K562 (cell line): ENCODE measurements around the gene EPN3. TPM values are rescaled to one million over a fixed set of nuclear protein-coding genes. Genes with fewer than 3 reads are reported as not detected.
A peak's percentile ranks its signal among the peaks of the same experiment; 100 is the strongest.

Experiments
- ARID1B ChIP-seq: fragments of 450-650 bp; IDR thresholded peaks from 2 replicates; pipeline ENCODE4 v1.6.1; 2016; ENCODE audit warnings: antibody characterized with exemption, mild to moderate bottlenecking, inconsistent platforms
- BRCA1 ChIP-seq, 2 experiments: fragments of 450-650 bp in 1 of 2; sonication (generic) in 1 of 2; formaldehyde crosslinking in 1 of 2; IDR thresholded peaks; 2 replicates each; pipeline versions ENCODE4 v1.5.0 to v1.6.1; 2017 to 2020; ENCODE audit warnings: mild to moderate bottlenecking in 1 of 2, missing genetic modification reagents in 1 of 2
- DACH1 ChIP-seq: fragments of 450-650 bp; IDR thresholded peaks from 2 replicates; pipeline ENCODE4 v1.6.1; 2018; ENCODE audit not compliant: partially characterized antibody
- E2F8 ChIP-seq: fragments of 450-650 bp; IDR thresholded peaks from 2 replicates; pipeline ENCODE4 v1.7.1; 2018; ENCODE audit warnings: mild to moderate bottlenecking, low read depth; ENCODE audit not compliant: partially characterized antibody
- ELF4 ChIP-seq: fragments of 450-650 bp; formaldehyde crosslinking; IDR thresholded peaks from 2 replicates; pipeline ENCODE4 v1.4.0; 2022; ENCODE audit warnings: missing genetic modification characterization
- FUS ChIP-seq: fragments of 200-400 bp; formaldehyde crosslinking; optimal IDR thresholded peaks from 2 replicates; pipeline ENCODE3; 2017; ENCODE audit warnings: low read depth, low read length
- HNRNPH1 ChIP-seq: fragments of 200-400 bp; formaldehyde crosslinking; optimal IDR thresholded peaks from 2 replicates; pipeline ENCODE3; 2017; ENCODE audit warnings: low read depth, mild to moderate bottlenecking, low read length, moderate library complexity
- MGA ChIP-seq: fragments of 450-650 bp; IDR thresholded peaks from 2 replicates; pipeline ENCODE4 v1.6.1; 2016; ENCODE audit warnings: mild to moderate bottlenecking, moderate library complexity
- SREBF2 ChIP-seq: sonication (generic); formaldehyde crosslinking; IDR thresholded peaks from 2 replicates; pipeline ENCODE4 v1.4.0; 2020; ENCODE audit warnings: mild to moderate bottlenecking, missing genetic modification reagents
- XRCC4 ChIP-seq: IDR thresholded peaks from one replicate; pipeline ENCODE4 v1.6.1; 2011; ENCODE audit not compliant: insufficient read depth, insufficient read length; ENCODE audit errors: extremely low read depth
- ZFP91 ChIP-seq: sonication (generic); formaldehyde crosslinking; IDR thresholded peaks from 2 replicates; pipeline ENCODE4 v1.8.0; 2022; ENCODE audit warnings: mild to moderate bottlenecking, missing genetic modification reagents
- ZNF696 ChIP-seq: fragments of 250-450 bp; sonication (Bioruptor Pico); conservative IDR thresholded peaks from 2 replicates; pipeline ENCODE4 v1.4.0; 2020; ENCODE audit warnings: mild to moderate bottlenecking, moderate library complexity
- ZNF778 ChIP-seq: fragments of 450-650 bp; formaldehyde crosslinking; IDR thresholded peaks from 2 replicates; pipeline ENCODE4 v1.4.0; 2020; ENCODE audit warnings: mild to moderate bottlenecking, moderate library complexity
- polyA plus RNA-seq, 8 experiments: library from polyadenylated mRNA; depleted of rRNA in 4 of 8; stranded (reverse) in 5 of 8; unstranded in 3 of 8; fragments of >200 nt; fragmentation: Nextera tagmentation in 2 of 8; fragmentation: Illumina TruSeq in 1 of 8; extraction: Ambion mirVana in 2 of 8; extraction: Trizol in 1 of 8; gene quantifications; 2 replicates each; pipeline versions ENCODE4 v1.2.1 to v1.2.3, GENCODE V29; 2011 to 2014; ENCODE audit warnings: inconsistent platforms in 1 of 8, missing spikeins in 1 of 8
- total RNA-seq, 7 experiments: library from RNA; depleted of rRNA in 6 of 7; stranded (reverse); fragments of >200 nt in 6 of 7; fragmentation: Illumina TruSeq in 2 of 7; extraction: Trizol in 2 of 7; gene quantifications; 2 replicates each; pipeline versions ENCODE4 v1.2.1 to v1.2.3, GENCODE V29; 2011 to 2021; ENCODE audit warnings: low replicate concordance in 1 of 7

The EPN3 gene
- total and polyA plus RNA-seq, 9 of the 15 experiments (the other 6 are each of a cell fraction or from before 2014, with no cell fraction given), result 0.16 TPM; not detected in 8

- no peak for TF ChIP-seq ZNF778
- TF ChIP-seq ARID1B, result no peak
- TF ChIP-seq FUS, result no peak
- no peak for TF ChIP-seq BRCA1 (IDR thresholded peaks at IDR 0.05)
- TF ChIP-seq BRCA1 (CRISPR knock-in tag; IDR thresholded peaks at IDR 0.05), result 0 out of 2 replicates have a peak, but pooled peaks have one; percentile 52
- no peak for TF ChIP-seq SREBF2 (CRISPR knock-in tag)
- TF ChIP-seq XRCC4, result no peak
- no peak for TF ChIP-seq ELF4
- TF ChIP-seq MGA, result peak; percentile 78
- no peak for TF ChIP-seq ZFP91
- TF ChIP-seq E2F8, result no peak
- no peak for TF ChIP-seq HNRNPH1
- TF ChIP-seq ZNF696 (CRISPR knock-in tag), result no peak
- no peak for TF ChIP-seq DACH1
These were observed 27.2 kb downstream of the EPN3 start (continued) for GRCh38 chr17:50559674-50560184.
